Pulmonary artery endothelial cell (primary cell): ENCODE data around the gene TEAD2. TPM values are rescaled to one million over a fixed set of nuclear protein-coding genes. Genes with fewer than 3 reads are reported as not detected.

Source experiments
- total RNA-seq: library from RNA; depleted of rRNA; stranded (reverse); fragments of >200 nt; gene quantifications from 2 replicates; pipeline ENCODE4 v1.2.3, GENCODE V29; 2014

The TEAD2 gene
- total RNA-seq, 1 donor from 2014 or later: 46.0 TPM

Other genes starting within 250 kb of the TEAD2 start
- gene LIN7B, start 248.0 kb downstream of the TEAD2 start, total RNA-seq: 1.4 and 2.3 TPM in 2 replicates
- 0.73 and 1.2 TPM in 2 replicates for gene C19orf73, start 243.3 kb downstream of the TEAD2 start, total RNA-seq
- 0.95 and 3.0 TPM in 2 replicates for gene PPFIA3, start 242.9 kb downstream of the TEAD2 start, total RNA-seq
- not detected in 2 replicates for gene HRC, start 207.0 kb downstream of the TEAD2 start, total RNA-seq
- 9.8 and 14.4 TPM in 2 replicates for gene TRPM4, start 204.6 kb downstream of the TEAD2 start, total RNA-seq
- gene SLC6A16, start 37.2 kb downstream of the TEAD2 start, total RNA-seq: 0.07 and 0.13 TPM in 2 replicates
- not detected in 2 replicates for gene CD37, start 27.0 kb downstream of the TEAD2 start, total RNA-seq
- 0.14 TPM in 1 of 2 replicates, not detected in the other for gene DKKL1, start 1.5 kb upstream of the TEAD2 start, total RNA-seq
- not detected in 2 replicates for gene KASH5, start 25.8 kb upstream of the TEAD2 start, total RNA-seq
- gene PTH2, start 61.0 kb upstream of the TEAD2 start, total RNA-seq: not detected in 2 replicates
- not detected in 2 replicates for gene GFY, start 63.0 kb upstream of the TEAD2 start, total RNA-seq
- 0.04 TPM in 1 of 2 replicates, not detected in the other for gene SLC17A7, start 79.1 kb upstream of the TEAD2 start, total RNA-seq
- 128 and 170 TPM in 2 replicates for gene PIH1D1, start 89.4 kb upstream of the TEAD2 start, total RNA-seq
- 54.9 and 58.8 TPM in 2 replicates for gene ALDH16A1, start 90.8 kb upstream of the TEAD2 start, total RNA-seq
- gene FLT3LG, start 111.8 kb upstream of the TEAD2 start, total RNA-seq: 1.6 and 2.4 TPM in 2 replicates
- gene RPL13A, start 125.2 kb upstream of the TEAD2 start, total RNA-seq: 2,556 and 3,423 TPM in 2 replicates
- 1,813 and 2,923 TPM in 2 replicates for gene RPS11, start 134.0 kb upstream of the TEAD2 start, total RNA-seq
- 59.5 and 85.5 TPM in 2 replicates for gene FCGRT, start 150.2 kb upstream of the TEAD2 start, total RNA-seq
- 101 and 237 TPM in 2 replicates for gene RCN3, start 165.6 kb upstream of the TEAD2 start, total RNA-seq
- gene NOSIP, start 218.1 kb upstream of the TEAD2 start, total RNA-seq: 107 and 113 TPM in 2 replicates
- gene PRRG2, start 218.9 kb upstream of the TEAD2 start, total RNA-seq: 3.1 and 4.1 TPM in 2 replicates
- 1.8 and 2.0 TPM in 2 replicates for gene PRR12, start 228.8 kb upstream of the TEAD2 start, total RNA-seq